HUES48 (cell line): Measurements from ENCODE around the gene TMED5.
"Not testable (repeated sequence)": the region's sequence is repeated elsewhere in the genome, so short reads cannot be mapped to it uniquely, and the experiment has no call there.

Source experiments
- H3K27ac ChIP-seq: one replicate; pipeline ENCODE4 v1.7.0; 2013; ENCODE audit warnings: low read depth, low read length, inconsistent platforms
- H3K27me3 ChIP-seq: 2 replicates; pipeline ENCODE4 v1.6.1; 2013; ENCODE audit warnings: mild to moderate bottlenecking, low read length; ENCODE audit not compliant: control insufficient read depth, insufficient read depth
- H3K36me3 ChIP-seq: 2 replicates; pipeline ENCODE4 v1.6.1; 2013; ENCODE audit warnings: low read length; ENCODE audit not compliant: control insufficient read depth, insufficient read depth
- H3K4me1 ChIP-seq: 2 replicates; pipeline ENCODE4 v1.6.1; 2013; ENCODE audit warnings: mild to moderate bottlenecking, low read length; ENCODE audit not compliant: control insufficient read depth, insufficient read depth
- H3K4me3 ChIP-seq: 2 replicates; pipeline ENCODE4 v1.5.1; 2013; ENCODE audit warnings: mild to moderate bottlenecking, low read depth, low read length
- H3K9ac ChIP-seq: 2 replicates; pipeline ENCODE4 v1.6.1; 2013; ENCODE audit warnings: mild to moderate bottlenecking, low read depth, low read length, moderate library complexity
- H3K9me3 ChIP-seq: 2 replicates; pipeline ENCODE4 v1.6.1; 2013; ENCODE audit warnings: low read length; ENCODE audit not compliant: control insufficient read depth, insufficient read depth

Gene TMED5

GRCh38 chr1:93199150-93199549, 18.9 kb upstream of the TMED5 start:
- H3K36me3 ChIP-seq: peaks cover 88% of the 10 kb centered on the region
- no peaks in the 10 kb centered on the region for H3K4me1 ChIP-seq
- no peak overlapping the region for H3K4me3 ChIP-seq
- no peaks in the 10 kb centered on the region for H3K27me3 ChIP-seq
- H3K9me3 ChIP-seq: no peaks in the 10 kb centered on the region
- H3K27ac ChIP-seq: no peak overlapping the region
- H3K9ac ChIP-seq: no peak overlapping the region

GRCh38 chr1:93196591-93196990, 16.4 kb upstream of the TMED5 start:
- Histone ChIP-seq H3K27me3 (no peaks in the 10 kb centered on the region), H3K4me1 (no peaks in the 10 kb centered on the region), H3K36me3 (peaks cover 88% of the 10 kb centered on the region), H3K4me3 (no peak overlapping the region), H3K9me3 (no peaks in the 10 kb centered on the region), H3K9ac (no peak overlapping the region), H3K27ac (no peak overlapping the region)

DNA sequence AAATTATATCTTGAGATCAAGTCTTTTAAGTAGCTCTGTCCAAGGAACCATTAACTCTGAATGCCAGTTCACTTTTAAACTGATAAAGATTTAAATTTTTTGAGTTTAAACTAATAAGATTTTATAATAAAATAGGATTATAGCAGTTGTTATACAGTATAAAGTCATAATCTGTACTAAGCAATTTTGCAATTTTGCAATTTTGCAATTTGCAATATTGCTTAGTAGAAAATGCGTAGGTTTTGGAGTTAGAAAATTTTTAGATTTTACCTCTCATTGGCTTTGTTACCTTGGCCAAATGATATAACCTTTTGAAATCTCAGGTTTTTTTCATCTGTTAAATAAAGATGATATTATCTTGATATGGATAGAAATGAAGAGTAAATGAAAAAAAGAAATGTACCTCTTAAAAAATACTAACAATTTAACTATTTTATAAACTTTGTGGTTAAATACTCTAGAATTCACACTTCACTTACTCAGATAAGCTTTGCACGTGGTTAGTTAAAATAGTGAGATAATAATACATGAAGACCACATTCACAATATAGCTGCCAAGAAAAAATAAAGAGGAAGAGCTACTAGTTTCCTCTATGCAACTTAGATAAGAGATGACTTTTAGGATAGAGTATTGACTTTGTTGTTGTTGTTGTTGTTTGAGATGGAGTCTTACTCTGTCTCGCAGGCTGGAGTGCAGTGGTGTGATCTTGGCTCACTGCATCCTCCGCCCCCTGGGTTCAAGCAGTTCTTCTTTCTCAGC, 14.2 kb upstream of the TMED5 start:
- Histone ChIP-seq H3K4me3 (no peak overlapping the region), H3K27me3 (no peaks in the 10 kb centered on the region), H3K9ac (no peak overlapping the region), H3K27ac (no peak overlapping the region), H3K9me3 (no peaks in the 10 kb centered on the region), H3K4me1 (no peaks in the 10 kb centered on the region), H3K36me3 (peaks cover 87% of the 10 kb centered on the region)

- Histone ChIP-seq H3K36me3 (peaks cover 87% of the 10 kb centered on the region), H3K9ac (no peak overlapping the region), H3K9me3 (no peaks in the 10 kb centered on the region), H3K4me3 (no peak overlapping the region), H3K27me3 (no peaks in the 10 kb centered on the region), H3K27ac (no peak overlapping the region), H3K4me1 (no peaks in the 10 kb centered on the region)
These were observed 10.2 kb upstream of the TMED5 start for GRCh38 chr1:93190432-93190831.

DNA sequence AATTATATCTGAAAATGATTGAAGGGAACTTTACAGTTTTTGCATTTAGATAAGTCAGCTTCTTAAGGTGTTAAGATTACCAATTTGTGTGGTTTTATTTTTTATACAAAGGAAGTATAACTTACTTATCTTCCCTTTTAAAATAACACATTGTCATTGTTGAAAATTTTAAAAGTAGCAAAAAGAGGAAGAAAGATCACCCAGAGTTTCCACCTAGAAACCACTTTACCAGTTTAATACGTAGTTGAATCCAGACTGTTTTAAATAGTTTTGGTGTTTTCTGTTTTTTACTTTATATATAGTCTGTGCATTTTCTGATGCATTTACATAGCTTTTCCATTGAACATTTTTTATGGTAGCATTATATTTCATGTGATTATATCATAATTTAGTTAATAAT, 6.5 kb upstream of the TMED5 start:
- H3K4me3 ChIP-seq: no peak overlapping the region
- H3K36me3 ChIP-seq: peaks cover 63% of the 10 kb centered on the region
- H3K27ac ChIP-seq: no peak overlapping the region
- no peaks in the 10 kb centered on the region; the same call in 1 of the 2 replicates for H3K4me1 ChIP-seq
- no peaks in the 10 kb centered on the region for H3K27me3 ChIP-seq
- H3K9ac ChIP-seq: no peak overlapping the region
- H3K9me3 ChIP-seq: no peaks in the 10 kb centered on the region

DNA sequence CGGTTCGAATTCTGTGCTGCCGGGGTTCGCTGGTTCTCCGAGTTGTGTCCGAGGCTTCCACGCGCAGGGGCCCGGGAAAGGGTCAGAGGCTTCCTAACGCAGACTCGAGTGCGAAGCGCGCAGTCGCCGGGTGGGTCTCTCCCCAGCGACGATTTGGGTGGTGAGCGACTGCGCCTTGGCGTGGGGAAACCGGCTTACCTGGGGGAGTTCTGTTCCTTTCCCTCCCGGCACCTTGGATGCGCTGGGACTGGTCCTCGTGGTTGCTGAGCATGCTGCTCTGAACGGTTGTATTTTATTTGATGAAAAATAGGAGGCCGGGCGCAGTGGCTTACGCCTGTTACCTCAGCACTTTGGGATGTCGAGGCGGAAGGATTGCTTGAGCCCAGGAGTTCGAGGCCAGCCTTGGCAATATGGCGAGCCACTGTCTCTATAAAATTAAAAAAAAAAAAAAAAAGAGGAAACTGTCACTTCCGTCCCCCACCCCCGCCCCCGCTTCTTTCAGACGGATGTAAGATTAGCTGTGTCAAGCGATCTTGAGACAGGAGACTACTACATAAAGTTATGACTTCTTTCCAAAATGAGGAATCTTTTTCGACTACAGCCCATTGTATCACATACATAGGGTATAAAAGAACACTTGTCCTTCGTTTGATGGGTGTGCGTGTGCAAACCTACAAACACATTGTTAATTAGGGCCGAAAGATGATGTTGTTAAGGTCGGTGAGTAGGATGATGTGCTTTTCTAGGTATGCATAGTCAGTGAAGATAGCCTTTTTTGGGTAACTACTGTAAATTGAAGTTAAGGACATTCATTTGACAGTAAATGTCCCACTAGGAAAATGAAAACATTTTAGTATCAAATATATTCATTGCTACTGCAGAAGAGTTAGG, 755 bp upstream of the TMED5 start, which contains the start of gene CCDC18:
CCDC18 (plus strand) TSS at position 2 of the 891 bp plus-strand sequence. CDS start 2,638 bp downstream, outside the sequence.
- no peaks in the 10 kb centered on the region for H3K27me3 ChIP-seq
- no peaks in the 10 kb centered on the region for H3K9me3 ChIP-seq
- H3K4me1 ChIP-seq: peaks cover 13% of the 10 kb centered on the region
- peaks cover 17% of the 10 kb centered on the region for H3K36me3 ChIP-seq
- peak within 1 kb of the TSS; percentile 89 for H3K9ac ChIP-seq
- peak within 1 kb of the TSS; percentile 85 for H3K4me3 ChIP-seq
- peak within 1 kb of the TSS; percentile 91 for H3K27ac ChIP-seq

- Histone ChIP-seq H3K27me3 (no peaks in the 10 kb centered on the region), H3K27ac (no peak overlapping the region), H3K4me3 (peak overlapping the region; percentile 85), H3K4me1 (peaks cover 13% of the 10 kb centered on the region), H3K36me3 (peaks cover 7% of the 10 kb centered on the region; the same call in 1 of the 2 replicates), H3K9me3 (no peaks in the 10 kb centered on the region), H3K9ac (no peak overlapping the region)
These were observed 1.8 kb downstream of the TMED5 start for GRCh38 chr1:93178418-93178817.

- Histone ChIP-seq H3K36me3 (0 out of 2 replicates have a peak, but pooled peaks cover 4% of the 10 kb centered on the region), H3K4me3 (peak overlapping the region; percentile 85), H3K9me3 (no peaks in the 10 kb centered on the region), H3K9ac (no peak overlapping the region), H3K4me1 (peaks cover 13% of the 10 kb centered on the region), H3K27ac (no peak overlapping the region), H3K27me3 (no peaks in the 10 kb centered on the region)
These were observed 2.2 kb downstream of the TMED5 start for GRCh38 chr1:93177991-93178390.

DNA sequence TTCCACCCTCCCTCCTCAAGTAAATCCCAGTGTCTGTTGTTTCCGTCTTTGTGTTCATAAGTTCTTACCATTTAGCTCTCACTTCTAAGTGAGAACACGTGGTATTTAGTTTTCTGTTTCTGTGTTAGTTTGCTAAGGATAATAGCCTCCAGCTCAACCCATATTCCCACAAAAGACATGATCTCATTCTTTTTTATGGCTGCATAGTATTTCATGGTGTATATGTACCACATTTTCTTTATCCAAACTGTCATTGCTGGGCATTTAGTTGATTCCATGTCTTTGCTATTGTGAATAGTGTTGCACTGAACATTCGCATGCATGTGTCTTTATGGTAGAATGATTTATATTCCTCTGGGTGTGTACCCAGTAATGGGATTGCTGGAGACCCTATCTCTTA, 5.6 kb downstream of the TMED5 start:
- H3K9ac ChIP-seq, H3K36me3 ChIP-seq, H3K27ac ChIP-seq, H3K4me3 ChIP-seq, H3K27me3 ChIP-seq, H3K9me3 ChIP-seq: not testable (repeated sequence)
- H3K4me1 ChIP-seq: peaks cover 13% of the 10 kb centered on the region

DNA sequence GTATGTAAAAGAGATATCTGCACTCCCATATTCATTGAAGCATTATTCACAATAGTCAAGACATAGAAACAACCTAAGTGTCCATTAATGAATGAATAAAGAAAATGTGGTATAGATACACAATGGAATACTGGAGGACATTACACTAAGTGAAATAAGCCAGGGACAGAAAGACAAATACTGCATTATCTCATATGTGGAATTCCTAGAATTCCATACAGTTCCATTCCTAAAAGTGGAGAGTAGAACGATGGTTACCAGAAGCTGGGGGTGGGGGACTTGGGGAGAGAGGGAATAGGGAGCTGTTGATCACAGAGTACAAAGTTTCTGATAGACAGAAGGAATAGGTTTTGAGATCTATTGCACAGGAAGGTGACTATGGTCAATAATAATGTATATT, 7.4 kb downstream of the TMED5 start:
- H3K9ac ChIP-seq: no peak overlapping the region
- no peak overlapping the region for H3K4me3 ChIP-seq
- H3K27ac ChIP-seq: no peak overlapping the region
- H3K4me1 ChIP-seq: peaks cover 2% of the 10 kb centered on the region; the same call in 1 of the 2 replicates
- H3K9me3 ChIP-seq: no peaks in the 10 kb centered on the region
- no peaks in the 10 kb centered on the region for H3K27me3 ChIP-seq
- 0 out of 2 replicates have a peak, but pooled peaks cover 4% of the 10 kb centered on the region for H3K36me3 ChIP-seq
